GM18520 (cell line): ENCODE data around the gene GPR158.

Experiments
- ATAC-seq: cut with Tn5 transposase; IDR thresholded peaks from one replicate; pipeline ENCODE4 v1.9.1; 2021; ENCODE audit not compliant: unreplicated experiment

GPR158 gene

DNA sequence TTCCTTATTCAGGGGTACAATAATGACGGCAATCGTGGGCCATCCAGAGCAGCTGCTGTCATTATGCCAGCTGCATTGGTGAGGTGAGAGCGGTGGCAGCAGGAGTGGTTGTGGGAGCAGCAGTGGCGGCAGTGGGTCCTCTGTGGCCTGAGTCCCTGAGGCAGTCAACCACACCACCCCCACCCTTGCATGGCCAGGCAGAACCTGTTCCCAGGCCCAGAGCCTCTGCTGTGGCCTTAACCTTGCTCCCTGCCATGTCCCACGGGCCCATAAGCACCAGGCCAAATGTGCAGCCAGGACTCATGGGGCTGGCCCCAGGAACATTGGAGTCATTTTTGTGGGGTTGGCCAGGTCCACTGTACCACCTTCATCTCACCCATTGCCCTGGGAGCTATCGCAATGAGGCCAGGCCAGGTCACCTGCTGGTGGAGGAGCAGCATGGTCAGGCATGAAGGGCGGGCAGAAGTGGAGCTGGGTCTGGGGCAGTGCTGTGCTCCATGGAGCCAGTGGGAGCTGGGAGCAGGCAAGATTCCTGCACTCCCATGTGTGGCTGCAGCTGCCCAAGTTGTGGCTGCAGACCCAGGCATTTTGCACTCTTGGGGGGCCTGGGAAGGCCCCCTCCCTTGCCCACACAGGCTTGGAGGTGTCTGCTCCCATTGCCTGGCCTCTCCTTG is 213.5 kb downstream of the GPR158 start:
- no peak for ATAC-seq

GRCh38 chr10:25388862-25389206 is 214.0 kb downstream of the GPR158 start:
- no peak for ATAC-seq

GRCh38 chr10:25390733-25391132 is 215.9 kb downstream of the GPR158 start:
- no peak for ATAC-seq

DNA sequence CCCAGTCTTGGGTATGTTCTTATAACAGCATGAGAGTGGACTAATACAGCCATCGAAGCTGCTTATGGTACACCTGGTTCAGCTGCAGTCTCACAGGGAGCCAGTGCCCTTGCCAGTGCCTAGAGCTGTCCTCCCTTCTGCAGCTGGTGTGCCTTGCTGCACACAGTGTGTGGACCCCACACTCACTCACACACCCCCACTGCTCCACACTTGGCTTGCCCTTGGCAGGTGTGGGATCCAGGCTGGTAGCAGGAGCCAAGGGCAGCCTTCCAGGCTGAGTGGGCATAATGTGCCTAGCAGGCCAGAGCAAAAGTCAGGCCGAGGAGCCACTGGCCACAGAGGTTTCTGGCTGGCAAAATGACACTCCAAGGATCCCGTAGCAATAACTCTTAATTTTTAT is 217.3 kb downstream of the GPR158 start:
- no peak for ATAC-seq

DNA sequence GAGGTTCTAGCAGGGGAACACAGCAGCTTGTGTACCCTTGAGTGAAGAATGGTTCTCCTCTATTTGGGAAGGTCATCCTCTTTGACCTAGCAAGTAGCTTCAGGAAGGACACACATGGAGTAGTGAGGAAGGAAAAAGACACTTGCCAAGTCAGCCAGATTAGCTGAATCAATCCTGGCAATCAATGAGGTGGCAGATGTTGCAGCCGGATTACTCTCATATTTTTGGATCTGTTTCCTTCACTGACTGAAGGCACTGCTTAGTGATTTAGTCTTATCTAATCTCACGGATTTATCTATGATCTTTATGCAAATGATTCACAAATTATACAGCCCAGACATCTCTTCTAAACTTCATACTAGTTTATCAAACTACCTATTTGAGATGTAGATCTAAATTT is 218.8 kb downstream of the GPR158 start:
- no peak for ATAC-seq

- no peak for ATAC-seq
These were observed 223.9 kb downstream of the GPR158 start for GRCh38 chr10:25398680-25399079.

GRCh38 chr10:25405871-25406270 is 231.1 kb downstream of the GPR158 start:
- no peak for ATAC-seq

- ATAC-seq: no peak
These were observed 242.8 kb downstream of the GPR158 start for GRCh38 chr10:25417611-25418010.

- ATAC-seq: no peak
These were observed 251.0 kb downstream of the GPR158 start for GRCh38 chr10:25425776-25426175.

- ATAC-seq: no peak
These were observed 261.6 kb downstream of the GPR158 start for GRCh38 chr10:25436431-25436830.

DNA sequence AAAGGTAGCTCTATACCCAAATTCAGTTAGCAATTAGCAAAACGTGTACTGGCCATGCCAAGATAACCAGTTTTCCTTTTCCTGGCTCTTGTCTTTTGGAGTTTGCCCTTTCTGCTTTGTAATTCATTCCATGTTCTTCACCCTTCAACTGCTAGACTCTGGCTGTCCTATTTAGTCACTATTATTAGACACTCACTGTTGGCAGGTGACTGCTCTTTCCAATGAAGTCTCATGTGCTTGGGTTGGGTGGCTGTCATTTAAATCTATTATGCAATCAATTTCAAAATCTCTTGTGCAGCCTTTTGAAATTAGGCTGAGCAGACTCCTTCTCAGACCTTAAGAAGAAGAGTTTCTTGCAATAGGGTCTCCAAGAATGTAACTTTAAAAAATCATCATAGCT is 266.5 kb downstream of the GPR158 start:
- ATAC-seq: no peak

GRCh38 chr10:25444266-25444665 is 269.5 kb downstream of the GPR158 start:
- no peak for ATAC-seq

DNA sequence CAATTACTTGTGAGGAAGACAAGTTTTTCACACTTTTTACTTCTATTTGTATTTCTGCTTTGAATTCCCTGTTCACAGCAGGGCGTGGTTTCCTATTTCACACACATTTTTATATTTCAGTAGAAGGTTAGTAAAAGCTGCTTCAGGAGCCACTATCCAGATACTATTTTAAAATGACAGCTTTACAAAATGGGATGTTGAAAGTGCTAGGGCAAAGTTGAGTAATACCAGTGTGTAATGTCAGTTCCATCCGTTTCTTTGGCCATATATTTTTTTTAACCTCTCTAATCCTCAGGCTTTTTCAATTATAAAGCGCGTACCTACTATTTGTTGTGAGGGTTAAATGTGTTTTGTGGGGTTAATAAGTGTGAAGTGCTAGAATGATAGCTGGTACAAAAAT is 276.6 kb downstream of the GPR158 start:
- ATAC-seq: no peak

- no peak for ATAC-seq
These were observed 278.8 kb downstream of the GPR158 start for GRCh38 chr10:25453619-25454018.

DNA sequence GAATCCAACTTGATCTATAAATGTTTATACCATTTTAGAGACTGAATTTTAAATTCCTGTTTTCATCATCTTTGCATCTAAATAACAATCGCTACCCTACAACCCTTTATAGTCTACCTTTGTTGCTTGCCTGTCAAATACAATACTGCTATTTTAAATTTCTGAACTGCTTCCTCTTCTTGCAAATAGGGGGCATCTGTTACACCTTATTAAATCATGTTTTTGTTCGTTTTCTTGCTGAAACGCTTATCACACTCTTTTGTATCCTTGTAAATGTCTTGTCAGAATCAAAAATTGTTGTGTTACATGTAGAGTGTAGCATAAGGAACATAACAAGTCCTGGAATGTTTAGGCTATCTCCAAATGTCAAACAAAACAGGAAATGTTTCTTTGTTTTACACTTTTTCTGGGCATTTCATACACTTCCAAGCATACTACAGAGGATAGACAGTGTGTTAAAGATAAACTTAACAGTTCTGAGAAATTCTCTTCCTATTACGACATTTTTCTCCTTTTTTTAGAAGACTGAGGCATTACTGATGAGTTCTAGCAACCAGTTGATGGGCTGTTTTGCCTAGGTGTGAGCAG is 281.3 kb downstream of the GPR158 start:
- ATAC-seq: no peak

DNA sequence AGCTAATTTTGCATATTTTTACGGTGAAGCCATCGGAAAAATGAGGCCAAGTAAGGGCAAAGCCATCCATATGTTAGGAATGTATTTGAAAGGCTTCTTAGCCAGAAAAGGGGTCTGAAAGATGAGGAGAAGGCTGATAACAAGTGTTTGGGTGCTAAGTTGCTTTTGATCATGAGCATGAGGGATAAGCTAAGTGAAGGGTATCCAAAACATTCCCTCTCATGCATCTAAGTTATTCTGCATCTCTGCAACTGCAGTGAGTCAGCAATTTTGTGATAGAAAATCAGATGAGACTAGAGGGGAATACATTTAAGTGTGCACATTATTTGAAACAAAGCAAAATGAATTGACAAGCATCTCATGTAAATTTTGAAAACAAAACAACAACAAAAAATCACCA is 282.8 kb downstream of the GPR158 start:
- ATAC-seq: no peak

DNA sequence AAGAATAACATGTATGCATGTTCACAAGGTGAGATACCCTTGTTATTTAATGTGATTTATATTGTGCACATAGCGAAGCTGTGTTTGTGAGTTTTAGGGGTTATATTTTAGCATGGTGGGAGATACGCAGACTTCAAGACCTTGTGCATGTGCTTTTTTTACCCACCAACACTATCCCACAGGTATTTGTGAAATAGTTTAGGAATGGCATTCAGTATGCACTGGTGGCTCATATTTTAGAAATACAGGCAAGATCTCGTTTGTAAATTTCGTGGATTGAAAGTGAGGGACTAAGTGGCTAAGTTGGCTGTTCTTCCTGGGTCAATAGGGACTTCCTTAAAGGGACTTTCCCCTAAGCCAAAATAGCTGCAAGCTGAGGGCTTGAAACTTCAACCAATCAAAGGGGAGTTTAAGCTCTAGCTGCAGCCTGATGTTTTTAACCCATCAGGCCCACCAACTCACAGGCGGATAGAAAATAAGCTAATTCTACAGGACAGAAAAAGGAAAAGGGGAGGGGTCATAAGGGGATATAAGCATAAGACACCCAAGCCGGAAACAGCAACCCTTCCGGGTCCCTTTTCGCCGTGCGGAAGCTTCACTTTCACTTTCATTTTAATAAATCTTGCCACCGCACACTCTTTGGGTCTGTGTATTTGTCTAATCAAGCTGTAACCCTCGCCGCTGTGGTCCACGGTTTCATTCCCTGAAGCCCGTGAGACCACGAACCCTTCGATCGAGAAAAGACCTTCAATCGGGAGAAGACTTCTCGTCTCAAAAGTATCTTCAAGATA is 291.0 kb downstream of the GPR158 start:
- no peak for ATAC-seq

DNA sequence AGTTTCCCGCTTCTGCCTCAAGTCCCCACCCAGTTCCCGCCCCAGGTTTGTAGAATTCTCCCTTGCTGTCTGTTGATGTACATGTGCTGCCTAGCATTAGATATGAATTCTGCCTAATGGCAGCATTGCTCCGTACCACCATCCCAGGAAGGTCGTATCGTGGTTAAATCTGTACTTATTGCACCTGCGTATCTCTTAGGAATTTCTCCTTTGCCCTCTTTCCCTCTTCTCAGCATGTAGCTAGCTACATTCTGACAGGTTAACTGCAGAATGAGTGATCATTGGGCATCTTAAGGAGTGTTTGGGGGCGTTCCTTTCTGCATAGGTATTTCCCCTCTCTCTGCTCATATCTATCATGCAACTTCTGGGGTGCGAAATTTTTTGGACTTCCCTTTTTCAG is 293.1 kb downstream of the GPR158 start:
- ATAC-seq: no peak

DNA sequence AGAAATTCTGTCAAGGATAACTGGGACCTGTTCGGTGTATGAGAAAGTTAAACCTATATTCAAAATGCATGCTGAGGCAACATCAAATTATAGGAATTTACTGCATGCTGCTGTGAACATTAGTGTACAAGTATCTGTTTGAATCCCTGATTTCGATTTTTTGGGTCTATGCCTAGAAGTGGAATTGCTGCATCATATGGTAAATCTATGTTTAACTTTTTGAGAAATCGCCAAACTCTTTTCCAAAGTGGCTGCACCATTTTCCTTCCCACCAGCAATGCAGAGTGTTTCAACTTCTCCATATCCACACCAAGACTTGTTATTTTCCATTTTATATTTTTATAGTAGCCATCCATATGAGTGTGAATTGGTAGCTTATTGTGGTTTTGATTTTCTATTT is 306.7 kb downstream of the GPR158 start:
- no peak for ATAC-seq

DNA sequence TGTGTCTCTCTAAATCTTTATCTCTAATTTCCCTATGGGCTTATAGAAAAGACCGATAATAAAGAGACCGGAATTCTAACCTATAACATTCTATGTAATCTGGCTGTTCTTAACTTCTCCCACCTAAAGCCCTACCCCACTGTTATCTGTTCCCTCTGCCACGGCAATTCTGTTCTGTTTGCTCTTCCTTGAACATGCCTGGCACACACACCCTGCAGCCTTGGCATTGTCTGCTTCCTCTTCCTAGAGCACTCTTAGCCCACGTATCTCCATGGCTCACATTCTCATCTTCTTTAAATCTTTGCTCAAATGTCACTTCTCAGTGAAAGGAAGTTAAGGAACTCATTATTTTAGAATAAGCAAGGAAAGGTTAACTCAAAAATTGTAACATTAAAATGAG is 309.2 kb downstream of the GPR158 start:
- ATAC-seq: no peak

GRCh38 chr10:25487266-25487665 is 312.5 kb downstream of the GPR158 start:
- no peak for ATAC-seq

- ATAC-seq: no peak
These were observed 317.2 kb downstream of the GPR158 start for GRCh38 chr10:25492040-25492439.
